ENCODE results near the gene RNF149.
A peak's percentile ranks its signal among the peaks of the same experiment; 100 is the strongest.
"Not testable (repeated sequence)": the region's sequence is repeated elsewhere in the genome, so short reads cannot be mapped to it uniquely, and the experiment has no call there.

Gene RNF149

DNA sequence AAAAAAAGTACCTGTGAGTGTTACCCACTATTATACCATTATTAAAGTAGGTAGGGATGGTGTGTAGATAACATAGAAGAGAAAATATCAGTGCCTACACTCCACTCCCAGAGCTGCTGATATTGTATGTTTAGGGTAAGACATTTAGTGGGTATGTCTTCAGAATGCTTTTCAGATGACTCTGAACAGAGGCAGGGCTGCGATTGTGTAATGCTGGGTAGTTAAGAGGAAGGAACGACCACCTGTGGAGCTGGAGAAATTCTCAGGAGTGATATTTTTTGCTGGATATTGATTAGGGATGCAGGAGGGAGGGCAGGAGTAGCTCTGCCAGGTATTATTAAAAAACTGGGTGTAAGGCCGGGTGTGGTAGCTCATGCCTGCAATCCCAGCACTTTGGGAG, 53.0 kb downstream of the RNF149 start:
- DNase-seq (ENCODE audit: low spot score), result no peak

GRCh38 chr2:101253703-101254450, 54.6 kb downstream of the RNF149 start:
- DNase-seq (ENCODE audit: low spot score), result peak; percentile 46

GRCh38 chr2:101253013-101253702, 55.3 kb downstream of the RNF149 start:
- DNase-seq (ENCODE audit: low spot score), result peak; percentile 69

GRCh38 chr2:101252408-101253012, 56.0 kb downstream of the RNF149 start, which contains the start of gene CNOT11:
Gene CNOT11, plus strand, starts transcription at chr2:101252886. Its CDS starts 79 bp downstream, at chr2:101252965.
- peak; percentile 97 for DNase-seq (ENCODE audit: low spot score)

- DNase-seq (ENCODE audit: low spot score), result peak; percentile 51
These were observed 56.6 kb downstream of the RNF149 start for GRCh38 chr2:101251844-101252407.

- DNase-seq (ENCODE audit: low spot score), result not testable (repeated sequence)
These were observed 57.2 kb downstream of the RNF149 start for GRCh38 chr2:101251246-101251781.

DNA sequence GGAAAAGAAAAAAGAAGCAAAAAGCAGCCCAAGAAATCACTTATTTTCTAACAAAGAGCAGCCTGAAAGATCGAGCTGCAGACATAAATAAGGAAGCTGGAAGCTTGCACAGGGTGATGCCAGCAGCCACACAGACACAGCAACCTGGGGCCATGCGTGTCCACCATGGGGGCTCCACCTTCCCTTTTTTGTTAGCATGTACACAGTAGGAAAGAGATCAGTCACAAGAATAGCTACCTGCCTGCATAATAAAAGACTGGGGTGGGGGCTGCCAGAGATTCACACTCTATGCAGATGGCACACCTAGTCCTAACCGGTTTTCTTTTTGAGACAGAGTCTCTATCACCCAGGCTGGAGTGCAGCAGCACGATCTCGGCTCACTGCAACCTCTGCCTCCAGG, 58.7 kb downstream of the RNF149 start:
- DNase-seq (ENCODE audit: low spot score), result no peak

GRCh38 chr2:101248756-101249155, 59.7 kb downstream of the RNF149 start:
- DNase-seq (ENCODE audit: low spot score), result not testable (repeated sequence)

DNA sequence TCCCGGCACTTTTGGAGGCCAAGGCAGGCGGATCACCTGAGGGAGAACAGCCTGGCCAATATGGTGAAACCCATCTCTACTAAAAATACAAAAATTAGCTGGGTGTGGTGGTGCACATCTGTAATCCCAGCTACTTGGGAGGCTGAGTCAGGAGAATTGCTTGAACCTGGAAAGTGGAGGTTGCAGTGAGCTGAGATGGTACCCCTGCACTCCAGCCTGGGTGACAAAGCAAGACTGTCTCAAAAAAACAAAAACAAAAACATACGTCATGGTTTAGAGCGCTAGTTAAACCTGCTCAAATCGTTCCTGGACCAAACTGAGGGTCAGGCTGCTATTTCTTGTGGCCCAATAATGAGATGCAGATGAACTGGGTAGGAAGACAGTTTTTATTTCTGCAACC, 63.0 kb downstream of the RNF149 start:
- not testable (repeated sequence) for DNase-seq (ENCODE audit: low spot score)

- not testable (repeated sequence) for DNase-seq (ENCODE audit: low spot score)
These were observed 63.6 kb downstream of the RNF149 start for GRCh38 chr2:101244899-101245298.

DNA sequence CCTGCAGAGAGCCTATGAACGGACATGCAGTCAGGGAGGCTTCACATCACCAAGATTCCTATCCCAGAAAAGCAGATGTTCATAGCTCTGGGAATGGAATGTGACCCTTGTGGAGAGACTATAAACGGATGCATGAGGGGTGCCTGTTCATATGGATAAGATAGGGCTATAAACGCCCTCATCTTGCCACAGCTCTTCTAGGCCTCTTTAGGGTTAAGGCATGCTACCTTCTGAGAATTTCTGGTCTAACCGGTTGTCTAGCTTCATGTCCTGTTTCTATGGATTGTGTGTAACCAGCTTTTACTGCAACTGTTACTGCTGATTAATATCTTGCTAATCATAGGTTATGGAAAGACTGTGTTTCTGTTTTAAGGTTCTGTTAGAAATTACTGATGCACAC, 64.1 kb downstream of the RNF149 start:
- not testable (repeated sequence) for DNase-seq (ENCODE audit: low spot score)

- DNase-seq (ENCODE audit: low spot score), result no peak
These were observed 67.3 kb downstream of the RNF149 start for GRCh38 chr2:101241158-101241557.

DNA sequence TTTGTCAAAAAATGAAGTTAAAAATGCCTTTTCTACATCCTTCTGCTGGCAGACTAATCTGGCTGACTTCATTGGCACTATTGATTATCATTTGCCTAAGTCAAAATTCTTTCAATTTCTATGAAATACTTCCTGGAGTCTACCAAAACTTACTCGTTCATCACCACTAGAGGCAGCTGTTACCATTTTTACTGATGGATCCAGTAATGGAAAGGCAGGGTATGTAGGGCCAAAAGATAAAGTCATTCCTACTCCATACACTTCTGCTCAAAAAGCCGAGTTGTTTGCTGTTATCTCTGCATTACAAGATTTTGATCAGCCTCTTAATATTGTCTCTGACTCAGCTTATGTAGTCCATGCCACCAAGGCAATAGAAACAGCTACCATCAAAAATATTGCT, 67.8 kb downstream of the RNF149 start:
- peak; percentile 36 for DNase-seq (ENCODE audit: low spot score)

DNA sequence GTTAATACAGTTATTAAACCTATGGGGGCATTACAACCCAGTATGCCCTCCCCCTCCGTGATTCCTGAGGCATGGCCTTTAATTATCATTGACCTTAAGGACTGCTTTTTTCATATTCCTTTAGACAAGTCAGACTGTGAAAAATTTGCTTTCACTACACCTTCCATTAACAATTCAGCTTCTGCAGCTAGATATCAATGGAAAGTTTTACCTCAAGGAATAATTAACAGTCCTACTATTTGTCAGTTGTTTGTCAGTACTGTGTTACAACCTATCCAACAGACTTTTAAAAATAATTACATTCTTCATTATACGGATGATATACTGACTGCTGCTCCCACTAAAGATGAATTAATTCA, 68.8 kb downstream of the RNF149 start:
- DNase-seq (ENCODE audit: low spot score), result not testable (repeated sequence)

DNA sequence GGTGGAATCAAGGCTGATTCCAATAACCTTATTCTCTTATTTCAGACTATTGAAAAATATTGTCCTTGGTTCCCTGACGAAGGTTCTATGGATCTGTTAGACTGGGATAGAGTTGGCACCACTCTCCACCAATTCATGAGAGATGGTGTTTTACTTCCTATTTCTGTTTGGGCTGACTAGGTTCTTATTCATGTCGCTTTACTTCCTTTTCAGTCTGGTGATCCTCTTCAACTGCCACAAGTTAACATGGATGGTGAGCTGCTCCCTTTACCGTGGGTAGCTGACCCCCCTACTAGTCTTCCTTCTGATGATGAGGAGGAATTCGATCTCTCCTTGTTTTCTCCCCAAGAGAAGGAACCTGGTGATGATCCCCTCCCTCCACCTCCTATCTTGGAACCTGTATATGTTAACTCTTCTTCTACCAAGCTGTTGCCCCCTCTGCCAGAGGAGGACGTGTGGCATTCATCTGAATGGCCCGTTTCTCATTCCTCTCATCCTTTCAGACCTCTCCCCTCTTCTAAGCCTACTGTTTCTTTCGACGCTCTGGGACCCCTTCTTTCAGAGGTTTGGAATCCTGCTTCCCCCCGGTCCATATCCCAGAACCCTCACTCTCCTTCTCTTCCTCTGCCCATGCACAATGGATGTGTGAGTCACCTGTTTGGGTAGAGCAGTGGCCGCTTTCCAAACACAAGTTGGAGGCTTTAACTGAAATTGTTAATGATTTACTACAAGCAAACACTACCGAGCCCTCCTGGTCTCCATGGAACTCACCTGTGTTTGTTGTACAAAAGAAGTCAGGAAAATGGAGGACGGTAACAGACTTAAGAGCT, 69.4 kb downstream of the RNF149 start:
- DNase-seq (ENCODE audit: low spot score), result no peak

- DNase-seq (ENCODE audit: low spot score), result not testable (repeated sequence)
These were observed 70.6 kb downstream of the RNF149 start for GRCh38 chr2:101237944-101238343.

DNA sequence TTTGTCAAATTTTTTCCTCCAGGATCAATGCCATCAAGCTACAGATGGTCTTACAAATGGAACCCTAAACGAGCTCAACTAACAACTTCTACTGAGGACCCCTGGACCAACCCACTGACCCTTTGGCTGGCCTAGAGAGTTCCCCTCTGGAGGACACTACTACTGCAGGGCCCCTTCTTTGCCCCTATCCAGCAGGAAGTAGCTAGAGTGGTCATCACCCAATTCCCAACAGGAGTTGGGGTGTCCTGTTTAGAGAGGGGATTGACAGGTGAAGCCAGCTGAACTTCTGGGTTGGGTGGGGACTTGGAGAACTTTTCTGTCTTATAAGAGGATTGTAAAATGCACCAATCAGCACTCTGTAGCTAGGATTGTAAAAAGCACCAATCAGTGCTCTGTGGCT, 72.5 kb downstream of the RNF149 start:
- DNase-seq (ENCODE audit: low spot score), result not testable (repeated sequence)

DNA sequence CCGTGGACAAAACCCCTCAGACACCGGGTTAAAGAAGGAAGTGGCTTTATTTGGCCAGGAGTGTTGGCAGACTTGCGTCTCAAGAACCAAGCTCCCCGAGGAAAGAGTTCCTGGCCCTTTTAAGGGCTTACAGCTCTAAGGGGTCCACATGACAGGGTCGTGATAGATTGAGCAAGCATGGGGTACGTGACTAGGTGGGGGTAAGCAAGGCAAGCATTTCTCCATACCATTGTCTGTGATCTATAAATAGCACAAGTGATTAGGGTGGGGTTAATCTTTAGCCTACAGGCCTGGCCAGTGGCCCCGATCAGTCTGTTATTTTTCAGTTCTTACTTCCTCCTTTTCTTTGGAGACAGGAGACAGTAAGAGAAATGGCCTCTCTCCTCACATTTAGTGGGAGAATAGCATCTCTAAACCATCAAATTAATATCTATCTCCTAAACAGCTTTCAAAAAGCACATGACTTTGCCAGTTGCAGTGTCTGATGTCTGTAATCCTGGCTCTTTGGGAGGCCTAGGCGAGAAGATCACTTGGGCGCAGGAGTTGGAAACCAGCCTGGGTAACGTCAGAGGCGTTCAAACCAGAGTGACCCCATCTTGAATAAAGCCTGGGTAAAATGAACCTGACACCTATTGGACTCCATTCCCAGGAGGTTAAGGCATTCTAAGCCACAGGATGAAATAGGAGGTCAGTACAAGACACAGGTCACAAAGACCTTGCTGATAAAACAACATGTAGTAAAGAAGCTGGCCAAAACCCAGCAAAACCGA, 74.1 kb downstream of the RNF149 start:
- DNase-seq (ENCODE audit: low spot score), result no peak

- peak; percentile 26 for DNase-seq (ENCODE audit: low spot score)
These were observed 75.7 kb downstream of the RNF149 start for GRCh38 chr2:101232770-101233169.

- no peak for DNase-seq (ENCODE audit: low spot score)
These were observed 76.4 kb downstream of the RNF149 start for GRCh38 chr2:101231937-101232730.
